Measurements from ENCODE around the gene ZNHIT2.

Gene ZNHIT2

DNA sequence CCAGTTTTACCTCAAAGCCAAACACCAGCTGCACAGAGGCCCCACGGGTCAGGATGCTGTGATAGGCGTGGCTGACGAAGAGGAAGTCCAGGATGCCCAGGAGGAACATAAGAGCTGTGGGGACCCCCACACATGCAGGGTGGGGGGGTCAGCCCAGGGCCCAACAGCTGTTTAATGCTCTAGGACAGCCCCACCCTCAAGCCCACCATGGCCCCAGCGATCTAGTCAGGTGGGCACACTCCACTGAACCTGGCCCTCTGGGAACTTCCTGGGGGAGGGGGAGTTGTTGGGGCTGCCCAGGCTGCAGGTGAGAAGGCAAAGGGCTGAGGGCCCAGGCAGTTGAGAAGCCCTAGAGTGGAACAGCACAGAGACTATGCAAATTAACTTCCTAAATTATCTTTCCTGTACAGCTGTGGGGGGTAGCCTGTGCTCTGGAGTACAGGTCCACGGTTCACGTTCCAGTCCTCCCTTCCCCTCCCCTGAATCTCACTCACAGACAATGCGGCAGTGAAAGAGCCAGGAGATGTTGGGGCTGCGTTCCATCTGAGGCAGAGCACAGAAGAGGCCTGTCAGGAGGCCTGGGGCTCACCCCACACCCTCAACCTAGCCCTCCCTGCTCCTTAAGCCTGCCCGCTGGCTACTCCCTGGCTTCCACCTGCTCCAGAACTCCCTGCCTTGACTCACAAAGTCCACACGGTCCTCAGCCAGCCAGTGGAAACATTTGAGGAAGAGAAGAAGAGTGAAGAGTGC is 14.9 kb upstream of the ZNHIT2 start:
- H3K9me3 ChIP-seq (ENCODE audit: control insufficient read depth, low read length) = no peaks in the 10 kb centered on the region
- H3K14ac ChIP-seq (ENCODE audit: low read length in 2 of 2) = no peak overlapping the region
- WGBS = 89% methylated on average over 8 of the region's 10 CpGs
- no peak overlapping the region for H3K23ac ChIP-seq (ENCODE audit: low read length in 2 of 2)
- no peak overlapping the region for H2BK12ac ChIP-seq (ENCODE audit: low read length in 2 of 2)
- no peak overlapping the region for H2BK15ac ChIP-seq (ENCODE audit: low read depth, poor library complexity, severe bottlenecking)
- no peak overlapping the region for H4K91ac ChIP-seq (ENCODE audit: low read length)
- H3K4ac ChIP-seq (ENCODE audit: low read depth in 1 of 2, low read length in 2 of 2) = no peak overlapping the region
- DNase-seq = no peak
- H3K4me3 ChIP-seq (ENCODE audit: insufficient read depth in 1 of 2, low read depth in 1 of 2, low read length in 2 of 2) = peak overlapping the region in 1 of 2 experiments; percentile 93
- no peak overlapping the region for H3K18ac ChIP-seq (ENCODE audit: low read depth in 1 of 2, low read length in 2 of 2)
- no peak overlapping the region for H2BK5ac ChIP-seq (ENCODE audit: low read depth, low read length, poor library complexity, severe bottlenecking)
- no peak overlapping the region for H2AK5ac ChIP-seq (ENCODE audit: low read length, severe bottlenecking)
- no peaks in the 10 kb centered on the region for H3K27me3 ChIP-seq (ENCODE audit: control insufficient read depth in 1 of 2, insufficient read depth in 1 of 2, low read length in 2 of 2)
- H3K9ac ChIP-seq (ENCODE audit: low read length) = peak overlapping the region; percentile 99
- no peak overlapping the region for H2AFZ ChIP-seq (ENCODE audit: low read depth, low read length)
- no peak overlapping the region for H3K4me2 ChIP-seq (ENCODE audit: low read length, poor library complexity, severe bottlenecking)
- no peak overlapping the region for H4K8ac ChIP-seq (ENCODE audit: low read length)
- peaks cover 23% of the 10 kb centered on the region for H3K4me1 ChIP-seq (ENCODE audit: control insufficient read depth, insufficient read depth, low read depth, low read length)
- peaks cover 26% of the 10 kb centered on the region for H3K79me1 ChIP-seq (replicated peaks; ENCODE audit: low read length, poor library complexity, severe bottlenecking)
- no peak overlapping the region for H2BK120ac ChIP-seq (ENCODE audit: low read depth, low read length)
- H3K27ac ChIP-seq (ENCODE audit: low read length, poor library complexity, severe bottlenecking) = no peak overlapping the region
- peaks cover 52 to 55% of the 10 kb centered on the region in 2 experiments for H3K36me3 ChIP-seq (ENCODE audit: control insufficient read depth in 1 of 2, insufficient read depth in 2 of 2, low read depth in 1 of 2, low read length in 2 of 2)

DNA sequence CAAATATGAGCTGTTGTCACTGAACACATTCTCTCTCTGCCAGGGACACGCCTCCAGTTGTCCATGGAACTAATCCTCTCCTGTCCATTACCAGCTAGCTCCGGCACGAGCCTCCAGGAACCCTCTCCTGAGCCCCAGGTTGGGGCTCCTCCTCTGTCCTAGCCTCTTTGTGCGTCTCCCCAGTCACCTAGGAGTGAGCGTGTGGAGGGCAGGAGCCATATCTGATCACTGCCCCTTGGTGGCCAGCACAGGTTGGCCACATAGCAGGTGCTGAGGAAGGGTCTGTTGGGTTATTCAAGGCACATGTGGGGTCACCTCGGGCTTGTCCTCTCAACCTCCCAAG is 14.4 kb upstream of the ZNHIT2 start:
- Histone ChIP-seq H3K4me2 (ENCODE audit: low read length, poor library complexity, severe bottlenecking) (no peak overlapping the region), H2BK12ac (ENCODE audit: low read length in 2 of 2) (no peak overlapping the region), H3K4me3 (ENCODE audit: insufficient read depth in 1 of 2, low read depth in 1 of 2, low read length in 2 of 2) (no peak overlapping the region), H3K79me1 (replicated peaks; ENCODE audit: low read length, poor library complexity, severe bottlenecking) (peaks cover 26% of the 10 kb centered on the region), H2BK5ac (ENCODE audit: low read depth, low read length, poor library complexity, severe bottlenecking) (no peak overlapping the region), H2AK5ac (ENCODE audit: low read length, severe bottlenecking) (no peak overlapping the region), H3K18ac (ENCODE audit: low read depth in 1 of 2, low read length in 2 of 2) (no peak overlapping the region), H4K8ac (ENCODE audit: low read length) (no peak overlapping the region), H3K4me1 (ENCODE audit: control insufficient read depth, insufficient read depth, low read depth, low read length) (peaks cover 23% of the 10 kb centered on the region), H3K4ac (ENCODE audit: low read depth in 1 of 2, low read length in 2 of 2) (no peak overlapping the region), H3K27ac (ENCODE audit: low read length, poor library complexity, severe bottlenecking) (no peak overlapping the region), H3K14ac (ENCODE audit: low read length in 2 of 2) (no peak overlapping the region), H3K27me3 (ENCODE audit: control insufficient read depth in 1 of 2, insufficient read depth in 1 of 2, low read length in 2 of 2) (no peaks in the 10 kb centered on the region), H3K9me3 (ENCODE audit: control insufficient read depth, low read length) (no peaks in the 10 kb centered on the region), H2AFZ (ENCODE audit: low read depth, low read length) (no peak overlapping the region), H3K36me3 (ENCODE audit: control insufficient read depth in 1 of 2, insufficient read depth in 2 of 2, low read depth in 1 of 2, low read length in 2 of 2) (peaks cover 57 to 60% of the 10 kb centered on the region in 2 experiments), H4K91ac (ENCODE audit: low read length) (no peak overlapping the region), H3K23ac (ENCODE audit: low read length in 2 of 2) (no peak overlapping the region), H3K9ac (ENCODE audit: low read length) (peak overlapping the region; percentile 30), H2BK15ac (ENCODE audit: low read depth, poor library complexity, severe bottlenecking) (no peak overlapping the region), H2BK120ac (ENCODE audit: low read depth, low read length) (no peak overlapping the region)
- no peak for DNase-seq
- WGBS = 96% methylated on average over 5 of the region's 6 CpGs

DNA sequence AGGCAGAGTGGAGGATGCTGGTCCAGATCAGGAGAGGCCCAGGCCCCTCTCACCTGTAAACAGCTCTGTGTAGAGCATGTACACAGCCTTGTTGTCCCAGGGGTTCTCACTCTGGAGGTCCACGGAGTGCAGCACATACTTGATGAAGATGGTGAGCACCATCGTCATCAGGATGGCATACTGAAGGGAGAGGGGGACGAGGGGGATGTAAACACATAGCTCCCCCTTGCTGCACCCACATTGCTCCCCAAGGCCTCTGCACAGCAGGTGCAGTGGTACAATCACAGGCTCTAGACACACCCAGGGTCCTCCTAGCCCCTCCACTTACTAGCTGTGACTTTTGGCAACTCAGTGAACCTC is 13.9 kb upstream of the ZNHIT2 start:
- 88% methylated on average over 3 of the region's 3 CpGs for WGBS
- H3K4me3 ChIP-seq (ENCODE audit: insufficient read depth in 1 of 2, low read depth in 1 of 2, low read length in 2 of 2) = no peak overlapping the region
- no peak overlapping the region for H3K14ac ChIP-seq (ENCODE audit: low read length in 2 of 2)
- no peak overlapping the region for H4K8ac ChIP-seq (ENCODE audit: low read length)
- no peak overlapping the region for H3K18ac ChIP-seq (ENCODE audit: low read depth in 1 of 2, low read length in 2 of 2)
- H2BK5ac ChIP-seq (ENCODE audit: low read depth, low read length, poor library complexity, severe bottlenecking) = no peak overlapping the region
- no peak overlapping the region for H2BK12ac ChIP-seq (ENCODE audit: low read length in 2 of 2)
- H3K23ac ChIP-seq (ENCODE audit: low read length in 2 of 2) = no peak overlapping the region
- H3K27me3 ChIP-seq (ENCODE audit: control insufficient read depth in 1 of 2, insufficient read depth in 1 of 2, low read length in 2 of 2) = no peaks in the 10 kb centered on the region
- H3K27ac ChIP-seq (ENCODE audit: low read length, poor library complexity, severe bottlenecking) = no peak overlapping the region
- H3K9me3 ChIP-seq (ENCODE audit: control insufficient read depth, low read length) = no peaks in the 10 kb centered on the region
- no peak overlapping the region for H2AK5ac ChIP-seq (ENCODE audit: low read length, severe bottlenecking)
- peaks cover 62 to 65% of the 10 kb centered on the region in 2 experiments for H3K36me3 ChIP-seq (ENCODE audit: control insufficient read depth in 1 of 2, insufficient read depth in 2 of 2, low read depth in 1 of 2, low read length in 2 of 2)
- H3K4ac ChIP-seq (ENCODE audit: low read depth in 1 of 2, low read length in 2 of 2) = no peak overlapping the region
- peaks cover 28% of the 10 kb centered on the region for H3K79me1 ChIP-seq (replicated peaks; ENCODE audit: low read length, poor library complexity, severe bottlenecking)
- no peak overlapping the region for H4K91ac ChIP-seq (ENCODE audit: low read length)
- no peak for DNase-seq
- H3K9ac ChIP-seq (ENCODE audit: low read length) = no peak overlapping the region
- H3K4me1 ChIP-seq (ENCODE audit: control insufficient read depth, insufficient read depth, low read depth, low read length) = peaks cover 23% of the 10 kb centered on the region
- no peak overlapping the region for H2BK15ac ChIP-seq (ENCODE audit: low read depth, poor library complexity, severe bottlenecking)
- no peak overlapping the region for H3K4me2 ChIP-seq (ENCODE audit: low read length, poor library complexity, severe bottlenecking)
- H2BK120ac ChIP-seq (ENCODE audit: low read depth, low read length) = no peak overlapping the region
- H2AFZ ChIP-seq (ENCODE audit: low read depth, low read length) = no peak overlapping the region

DNA sequence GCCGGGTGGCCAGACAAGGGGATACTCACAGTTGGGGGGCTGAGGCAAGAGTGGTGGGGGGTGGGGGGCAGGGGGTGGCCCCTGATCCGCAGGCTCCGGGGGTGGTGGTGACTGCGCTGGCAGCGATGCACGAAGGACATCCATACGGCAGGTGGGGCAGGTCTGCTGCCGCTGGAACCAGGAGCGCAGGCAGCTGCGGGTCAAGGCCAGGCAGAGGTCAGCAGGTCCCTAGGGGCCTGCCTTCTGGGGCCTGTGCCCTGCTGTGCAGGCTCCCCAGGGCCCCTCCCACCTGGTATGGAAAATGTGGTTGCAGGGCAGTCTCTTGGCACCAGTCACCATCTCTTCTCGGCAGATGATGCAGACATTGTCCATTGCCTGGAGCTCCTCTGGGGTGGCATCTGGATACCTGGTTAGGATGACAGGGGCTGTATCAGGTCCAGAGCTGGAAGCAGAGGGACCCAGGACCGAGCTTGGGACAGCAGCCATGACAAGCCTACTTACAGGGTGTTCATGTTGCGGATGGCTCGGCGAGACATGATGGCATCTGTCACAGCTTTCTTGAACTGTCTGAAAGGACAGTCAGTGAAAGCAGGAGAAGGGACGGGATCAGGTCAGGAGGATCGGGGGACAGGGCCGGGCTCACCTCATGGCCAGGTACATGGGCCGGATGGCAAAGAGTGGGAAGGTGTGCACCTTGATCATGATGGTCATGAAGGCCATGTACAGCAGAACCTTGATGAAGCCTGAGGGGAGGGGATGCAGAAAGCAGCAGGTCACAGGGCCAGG is 13.3 kb upstream of the ZNHIT2 start:
- Histone ChIP-seq H2BK12ac (ENCODE audit: low read length in 2 of 2) (no peak overlapping the region), H3K18ac (ENCODE audit: low read depth in 1 of 2, low read length in 2 of 2) (no peak overlapping the region), H2AFZ (ENCODE audit: low read depth, low read length) (no peak overlapping the region), H2BK15ac (ENCODE audit: low read depth, poor library complexity, severe bottlenecking) (no peak overlapping the region), H3K27me3 (ENCODE audit: control insufficient read depth in 1 of 2, insufficient read depth in 1 of 2, low read length in 2 of 2) (no peaks in the 10 kb centered on the region), H3K14ac (ENCODE audit: low read length in 2 of 2) (no peak overlapping the region), H4K8ac (ENCODE audit: low read length) (no peak overlapping the region), H3K79me1 (replicated peaks; ENCODE audit: low read length, poor library complexity, severe bottlenecking) (peaks cover 28% of the 10 kb centered on the region), H3K4me3 (ENCODE audit: insufficient read depth in 1 of 2, low read depth in 1 of 2, low read length in 2 of 2) (no peak overlapping the region), H3K4ac (ENCODE audit: low read depth in 1 of 2, low read length in 2 of 2) (no peak overlapping the region), H2AK5ac (ENCODE audit: low read length, severe bottlenecking) (no peak overlapping the region), H2BK5ac (ENCODE audit: low read depth, low read length, poor library complexity, severe bottlenecking) (no peak overlapping the region), H3K4me2 (ENCODE audit: low read length, poor library complexity, severe bottlenecking) (no peak overlapping the region), H3K9ac (ENCODE audit: low read length) (no peak overlapping the region), H2BK120ac (ENCODE audit: low read depth, low read length) (no peak overlapping the region), H4K91ac (ENCODE audit: low read length) (no peak overlapping the region), H3K36me3 (ENCODE audit: control insufficient read depth in 1 of 2, insufficient read depth in 2 of 2, low read depth in 1 of 2, low read length in 2 of 2) (peaks cover 68 to 71% of the 10 kb centered on the region in 2 experiments), H3K4me1 (ENCODE audit: control insufficient read depth, insufficient read depth, low read depth, low read length) (peaks cover 23% of the 10 kb centered on the region), H3K23ac (ENCODE audit: low read length in 2 of 2) (no peak overlapping the region), H3K9me3 (ENCODE audit: control insufficient read depth, low read length) (no peaks in the 10 kb centered on the region), H3K27ac (ENCODE audit: low read length, poor library complexity, severe bottlenecking) (no peak overlapping the region)
- DNase-seq = no peak
- 97% methylated on average over 19 of the region's 19 CpGs for WGBS

Data from mesenchymal stem cell (in vitro differentiated cells and primary cell).